GM19043 (cell line): Measurements from ENCODE around the gene ADGRG7.
A peak's percentile ranks its signal among the peaks of the same experiment; 100 is the strongest.

Experiments
- ATAC-seq: cut with Tn5 transposase; IDR thresholded peaks from one replicate; pipeline ENCODE4 v1.9.1; 2021; ENCODE audit warnings: low read depth; ENCODE audit not compliant: unreplicated experiment

Gene ADGRG7

DNA sequence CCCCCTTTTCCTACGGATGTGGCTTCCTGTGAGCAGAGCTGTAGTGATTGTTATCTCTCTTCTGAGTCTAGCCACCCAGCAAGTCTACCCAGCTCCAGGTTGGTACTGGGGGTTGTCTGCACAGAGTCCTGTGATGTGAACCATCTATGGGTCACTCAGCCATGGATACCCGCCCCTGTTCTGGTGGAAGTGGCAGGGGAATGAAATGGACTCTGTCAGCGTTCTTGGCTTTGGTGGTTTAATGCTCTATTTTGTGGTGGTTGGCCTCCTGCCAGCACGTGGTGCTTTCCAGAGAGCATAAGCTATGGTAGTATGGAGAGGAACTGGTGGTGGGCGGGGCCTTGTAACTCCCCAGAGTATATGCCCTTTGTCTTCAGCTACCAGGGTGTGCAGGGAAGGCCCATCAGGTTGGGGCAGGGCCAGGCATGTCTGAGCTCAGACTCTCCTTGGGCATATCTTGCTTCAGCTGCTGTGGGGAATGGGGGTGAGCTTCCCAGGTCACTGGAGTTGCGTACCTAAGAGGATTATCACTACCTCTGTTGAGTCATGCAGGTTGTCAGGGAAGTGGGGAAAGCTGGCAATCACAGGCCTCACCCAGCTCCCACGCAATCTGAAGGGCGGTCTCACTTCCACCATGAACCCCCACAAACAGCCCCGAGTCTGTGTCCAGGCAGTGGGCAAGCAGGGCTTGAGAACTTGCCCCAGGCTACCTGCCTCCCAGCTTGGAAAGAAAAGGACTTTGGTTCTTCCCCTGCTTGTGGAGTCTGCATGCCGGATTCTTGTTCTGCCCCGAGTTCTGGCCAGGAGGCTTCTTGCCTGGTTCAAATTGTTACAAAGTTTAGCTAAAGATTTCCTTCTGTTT is 9.0 kb upstream of the ADGRG7 start:
- no peak for ATAC-seq

DNA sequence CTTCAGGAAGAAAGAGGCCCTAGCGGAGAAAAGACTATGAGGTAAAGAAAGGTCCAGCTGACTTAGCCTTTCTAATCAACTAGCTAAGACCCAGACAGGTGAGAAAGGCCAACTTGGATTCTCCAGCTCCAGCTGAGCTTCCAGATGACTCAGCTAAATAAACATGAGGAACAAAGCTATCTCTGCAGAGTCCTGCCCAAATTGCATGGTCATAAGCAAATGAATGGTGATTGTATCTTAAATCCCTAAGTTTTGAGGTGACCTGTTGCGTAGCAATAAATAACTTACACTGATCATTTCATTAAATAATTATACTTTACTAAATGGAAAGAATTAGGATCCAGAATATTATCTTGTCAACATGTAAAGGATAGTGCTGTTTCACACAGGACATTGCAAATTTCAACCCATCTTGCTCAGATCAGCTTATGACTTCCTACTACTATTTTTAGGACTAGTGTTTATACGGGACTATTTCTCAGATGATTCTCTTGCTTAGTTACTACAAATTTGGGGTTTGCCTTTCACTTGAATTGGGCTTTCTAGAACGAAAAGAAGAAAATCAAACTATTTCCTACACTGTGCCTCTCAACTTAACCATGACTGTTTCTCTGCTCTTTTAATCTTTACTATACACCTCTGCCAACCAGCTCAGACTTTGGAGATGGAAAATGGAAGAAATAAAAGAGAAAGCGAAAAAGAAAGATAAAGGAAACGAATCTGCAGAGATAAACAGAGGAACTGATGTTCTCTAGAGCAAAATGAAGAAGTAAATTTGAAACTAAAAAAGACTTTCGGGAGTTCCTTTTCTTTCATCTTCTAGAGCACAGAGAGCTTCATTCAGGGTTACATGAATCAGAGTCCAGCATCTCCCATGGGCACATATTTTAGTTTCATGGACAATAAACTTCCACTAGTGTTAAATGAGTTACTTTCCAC is 6.6 kb upstream of the ADGRG7 start:
- ATAC-seq = peak; percentile 30

DNA sequence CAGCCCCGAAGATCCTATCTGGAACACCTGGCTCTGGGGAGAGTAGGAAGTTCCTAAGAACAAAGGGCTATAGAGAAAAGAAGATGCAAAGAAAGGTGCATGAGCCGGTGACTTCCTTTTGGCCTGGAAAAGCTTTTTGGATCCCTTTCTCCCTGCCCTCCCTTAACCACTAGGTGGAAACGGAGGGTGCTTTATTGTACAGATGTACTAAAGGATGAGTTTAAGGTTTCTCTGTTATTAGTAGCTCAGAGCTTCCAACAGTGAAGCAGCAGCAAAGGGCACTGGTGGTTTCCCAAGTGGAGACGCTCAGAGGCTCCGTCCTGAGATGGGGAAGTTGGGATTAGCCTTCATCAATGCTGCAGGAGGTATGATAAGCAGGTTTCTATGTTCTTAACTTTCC is 5.9 kb upstream of the ADGRG7 start:
- peak; percentile 37 for ATAC-seq

DNA sequence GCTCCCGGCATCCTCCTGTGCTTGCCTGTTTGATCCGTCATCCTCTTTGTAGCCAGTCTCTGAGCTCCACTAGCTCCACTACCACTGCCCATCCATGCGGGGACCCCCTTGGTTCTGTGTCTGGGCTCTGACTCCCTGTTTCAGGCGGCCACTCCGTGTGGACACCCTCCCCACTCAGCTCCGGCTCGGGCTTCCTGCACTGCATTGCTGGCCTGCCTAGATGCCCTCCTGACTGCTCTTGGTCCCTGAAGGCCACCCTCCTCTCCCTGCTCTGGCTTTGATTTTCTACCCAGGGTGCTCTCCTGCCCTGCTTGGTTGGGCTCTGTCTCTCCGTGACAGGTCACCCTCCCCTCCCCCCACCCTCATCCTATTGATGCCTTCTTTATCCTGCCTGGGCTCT is 4.0 kb upstream of the ADGRG7 start:
- ATAC-seq = no peak

DNA sequence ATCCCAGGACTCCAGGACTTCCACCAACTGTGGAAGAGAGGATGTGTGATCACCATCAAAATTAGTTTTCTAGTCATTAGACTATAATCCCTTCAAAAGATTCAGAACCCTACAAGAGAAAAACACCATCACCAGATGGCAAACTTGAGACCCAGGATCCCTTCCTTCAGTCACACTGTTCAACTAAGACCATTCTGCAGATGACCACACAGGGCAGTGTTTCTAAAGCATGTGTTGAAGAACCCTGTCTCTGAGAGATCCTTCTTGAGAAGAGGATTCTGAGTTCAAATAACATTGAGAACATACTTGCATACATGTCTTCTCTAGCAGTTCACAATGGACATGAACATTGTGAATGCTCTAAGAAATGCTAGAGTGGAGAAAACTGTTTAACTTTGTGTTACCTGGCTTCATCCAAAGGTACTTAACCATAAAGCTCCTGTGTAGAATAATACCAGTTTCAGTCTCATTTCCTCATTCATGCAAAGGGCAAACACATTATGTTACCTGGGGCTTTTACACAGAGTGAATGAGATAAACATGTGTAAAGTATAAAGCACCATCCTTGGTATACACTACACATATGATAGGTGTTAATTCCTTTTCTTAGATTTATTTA is 2.4 kb upstream of the ADGRG7 start:
- peak; percentile 69 for ATAC-seq

DNA sequence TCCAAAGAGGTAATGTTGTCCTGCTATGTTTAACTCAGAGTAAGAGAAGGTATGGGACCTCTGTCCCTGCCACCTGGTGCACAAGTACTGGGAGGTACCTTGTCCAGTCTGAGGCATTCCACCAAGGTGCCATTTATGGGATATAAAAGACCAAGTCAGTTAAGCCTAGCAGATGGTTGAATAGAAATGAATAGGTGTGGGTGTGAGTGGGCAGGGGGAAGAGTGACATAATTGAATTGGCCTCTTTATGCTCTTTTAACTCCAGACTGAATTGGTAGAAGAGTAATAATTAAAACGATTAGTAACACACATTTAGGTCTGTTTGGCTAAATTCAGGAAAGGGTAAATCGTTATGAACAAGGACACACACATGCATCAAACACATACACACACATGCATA is 562 bp downstream of the ADGRG7 start:
- ATAC-seq = no peak

DNA sequence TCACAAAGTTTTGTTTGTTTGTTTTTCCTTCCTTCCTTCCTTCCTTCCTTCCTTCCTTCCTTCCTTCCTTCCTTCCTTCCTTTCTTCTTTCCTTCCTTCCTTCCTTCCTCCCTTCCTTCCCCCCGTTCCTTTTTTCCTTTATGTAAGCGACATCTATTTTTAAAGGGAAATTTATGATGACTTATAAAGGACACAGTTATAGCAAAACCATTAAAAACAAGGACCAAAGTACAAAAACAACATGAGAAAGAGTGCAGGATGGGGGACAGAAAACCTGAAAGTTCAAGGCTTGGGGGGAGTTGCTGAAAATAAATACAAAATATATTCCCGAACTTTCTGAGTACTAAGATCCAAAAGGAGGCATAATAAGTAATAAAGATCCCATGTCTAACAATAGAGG is 1.8 kb downstream of the ADGRG7 start:
- no peak for ATAC-seq

DNA sequence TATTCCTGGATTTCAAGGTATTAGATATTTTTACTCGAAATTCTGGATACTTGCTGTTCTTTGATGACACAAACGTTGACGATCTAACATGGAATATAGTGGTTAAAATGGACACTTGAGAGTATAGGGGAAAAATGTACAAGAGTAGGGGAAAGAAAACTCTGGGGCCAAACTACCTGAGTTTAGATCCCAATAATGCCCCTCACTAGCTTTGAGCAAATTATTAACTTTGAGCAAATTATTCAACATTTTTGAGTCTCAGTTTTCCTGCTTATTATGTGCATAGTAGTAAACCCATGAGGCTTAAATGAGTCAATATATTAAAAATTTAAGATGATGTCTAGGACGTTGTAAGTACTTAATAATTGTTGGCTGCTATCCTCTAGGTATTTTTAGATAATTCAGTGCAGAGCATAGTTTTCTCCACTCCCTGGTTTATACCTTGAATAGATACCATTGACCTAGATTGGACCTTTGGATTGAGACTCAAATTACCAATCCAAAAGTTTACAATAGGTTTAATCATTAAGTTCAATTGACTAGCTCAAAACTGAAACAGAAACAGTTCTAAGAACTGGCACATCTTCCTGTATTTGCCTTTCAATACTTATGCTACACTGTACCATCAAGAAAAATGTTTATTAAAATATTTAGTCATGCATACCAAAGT is 4.5 kb downstream of the ADGRG7 start:
- ATAC-seq = no peak

DNA sequence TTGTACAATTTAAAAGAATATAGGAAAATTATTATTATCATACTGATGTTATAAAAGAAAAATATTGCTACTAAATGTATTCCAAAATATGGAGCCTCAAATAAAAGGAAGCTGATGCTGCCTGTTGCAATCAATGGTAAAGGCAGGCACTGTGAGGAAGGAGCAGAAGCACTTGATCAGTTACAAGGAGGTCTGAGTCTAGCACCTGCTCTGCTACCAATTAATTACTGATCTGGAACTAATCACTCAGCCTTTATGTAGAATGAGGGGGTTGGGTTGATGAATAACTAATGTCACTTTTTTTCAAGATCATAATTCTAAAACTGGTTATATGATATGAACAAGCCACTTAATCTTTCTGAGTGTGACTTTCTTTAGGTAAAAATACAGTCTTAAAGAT is 5.5 kb downstream of the ADGRG7 start:
- no peak for ATAC-seq

DNA sequence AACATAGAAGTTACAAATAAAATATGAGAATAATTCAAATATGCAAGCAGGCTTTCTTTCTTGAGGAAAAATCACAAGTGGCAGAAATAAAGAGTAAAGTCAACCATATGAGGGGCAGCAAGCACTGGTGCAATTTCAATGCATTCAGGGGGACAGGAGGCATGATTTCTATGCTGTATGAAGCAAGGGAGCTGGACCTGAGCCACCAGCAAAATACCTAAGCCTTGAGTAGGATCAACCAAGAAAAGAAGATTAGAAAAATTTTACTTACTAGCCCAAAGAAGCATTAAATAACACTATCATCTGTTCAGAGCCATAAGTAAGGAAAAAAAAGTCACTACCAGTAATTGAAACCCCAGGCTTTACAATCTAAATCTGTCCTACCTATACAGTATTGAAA is 6.3 kb downstream of the ADGRG7 start:
- ATAC-seq = no peak

DNA sequence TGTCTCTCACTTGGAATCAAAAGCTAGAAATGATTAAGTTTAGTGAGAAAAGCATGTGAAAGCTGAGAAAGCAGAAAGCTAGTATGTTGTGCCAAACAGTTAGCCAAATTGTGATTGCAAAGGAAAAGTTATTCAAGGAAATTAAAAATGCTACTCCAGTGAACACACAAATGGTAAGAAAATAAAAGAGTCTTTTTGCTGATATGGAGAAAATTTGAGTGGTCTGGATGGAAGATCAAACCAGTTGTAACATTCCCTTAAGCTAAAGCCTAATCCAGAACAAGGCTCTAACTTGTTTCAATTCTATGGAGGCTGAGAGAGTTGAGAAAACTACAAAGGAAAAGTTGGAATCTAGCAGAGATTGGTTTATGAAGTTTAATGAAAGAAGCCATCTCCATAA is 11.8 kb downstream of the ADGRG7 start:
- no peak for ATAC-seq

DNA sequence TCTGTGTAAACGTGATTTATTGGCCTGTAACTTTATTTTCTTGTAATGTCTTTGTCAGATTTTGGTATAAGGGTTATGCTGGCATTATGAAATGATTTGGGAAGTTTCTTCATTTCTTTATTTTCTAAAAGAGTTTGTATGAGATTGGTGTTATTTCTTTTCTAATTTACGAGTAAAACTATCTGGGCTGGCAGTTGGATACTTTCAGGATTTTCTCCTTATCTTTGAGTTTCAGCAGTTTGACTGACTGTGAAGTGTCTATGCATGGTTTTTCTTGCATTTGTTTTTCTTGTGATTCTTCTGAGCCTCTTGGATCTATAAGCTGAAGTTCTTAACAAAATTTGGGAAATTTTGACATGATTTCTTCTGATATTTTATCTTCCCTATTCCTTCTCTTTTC is 18.1 kb downstream of the ADGRG7 start:
- no peak for ATAC-seq

DNA sequence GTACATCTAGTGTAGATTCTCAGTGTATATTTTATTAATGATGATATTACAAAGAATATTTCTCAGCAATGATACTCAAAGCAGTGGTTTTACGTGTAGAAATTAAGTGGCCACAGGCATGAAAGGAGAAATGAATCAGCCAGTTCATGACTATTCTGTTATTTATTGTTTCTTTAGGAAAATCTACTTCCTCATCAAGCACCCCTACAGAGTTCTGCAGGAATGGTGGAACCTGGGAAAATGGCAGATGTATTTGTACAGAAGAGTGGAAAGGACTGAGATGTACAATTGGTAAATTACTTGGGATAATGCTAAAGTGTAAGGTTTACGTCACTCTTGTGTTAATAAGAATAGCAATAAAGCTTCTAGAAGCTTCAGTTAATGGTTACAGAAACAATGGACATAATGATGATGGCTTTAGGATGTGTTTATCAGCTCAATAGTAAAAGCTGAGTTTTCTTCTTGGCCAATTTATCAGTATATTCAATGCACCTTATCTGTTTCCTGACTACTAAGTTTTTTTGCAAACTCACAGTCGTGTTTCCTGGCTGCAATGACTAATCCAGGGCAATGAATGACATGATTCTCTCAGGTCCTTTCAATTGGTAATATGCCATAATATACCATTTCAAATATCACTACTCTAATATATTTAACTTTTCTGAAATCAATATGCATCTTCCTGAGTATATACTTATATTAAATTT is 20.2 kb downstream of the ADGRG7 start:
- ATAC-seq = no peak

DNA sequence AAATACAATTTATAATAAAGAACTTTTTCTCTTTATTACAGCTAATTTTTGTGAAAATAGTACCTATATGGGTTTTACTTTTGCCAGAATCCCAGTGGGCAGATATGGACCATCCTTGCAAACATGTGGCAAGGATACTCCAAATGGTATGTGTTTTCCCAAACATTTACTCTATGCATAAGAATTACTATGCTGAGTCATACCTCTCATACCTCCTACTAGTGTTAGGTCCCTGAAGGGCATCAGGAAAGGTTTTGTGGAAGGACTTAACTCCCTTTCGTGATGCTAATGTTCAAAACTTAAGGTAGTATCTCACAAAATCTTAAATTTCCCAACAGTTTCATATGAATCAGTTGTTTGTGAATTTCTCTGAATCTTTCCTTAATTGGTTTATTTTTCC is 21.3 kb downstream of the ADGRG7 start:
- no peak for ATAC-seq

DNA sequence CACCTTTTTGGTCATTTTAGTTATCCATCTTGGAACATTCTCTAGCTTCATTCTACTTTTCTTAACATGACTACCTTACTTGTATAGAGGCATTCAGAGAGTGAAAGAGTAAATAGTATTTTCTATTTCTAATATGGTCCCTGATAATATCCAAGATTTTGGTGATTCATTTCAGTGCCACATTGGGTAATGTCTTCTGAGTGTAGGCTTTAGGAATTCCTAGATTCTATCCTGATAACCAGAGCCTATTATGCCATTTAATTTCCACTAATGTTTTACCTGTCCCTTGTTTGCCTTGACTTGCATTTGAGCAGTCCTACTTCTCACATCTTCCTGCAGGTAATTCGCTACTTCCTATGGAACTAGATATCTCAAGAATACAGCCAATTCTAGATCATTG is 21.8 kb downstream of the ADGRG7 start:
- ATAC-seq = no peak

DNA sequence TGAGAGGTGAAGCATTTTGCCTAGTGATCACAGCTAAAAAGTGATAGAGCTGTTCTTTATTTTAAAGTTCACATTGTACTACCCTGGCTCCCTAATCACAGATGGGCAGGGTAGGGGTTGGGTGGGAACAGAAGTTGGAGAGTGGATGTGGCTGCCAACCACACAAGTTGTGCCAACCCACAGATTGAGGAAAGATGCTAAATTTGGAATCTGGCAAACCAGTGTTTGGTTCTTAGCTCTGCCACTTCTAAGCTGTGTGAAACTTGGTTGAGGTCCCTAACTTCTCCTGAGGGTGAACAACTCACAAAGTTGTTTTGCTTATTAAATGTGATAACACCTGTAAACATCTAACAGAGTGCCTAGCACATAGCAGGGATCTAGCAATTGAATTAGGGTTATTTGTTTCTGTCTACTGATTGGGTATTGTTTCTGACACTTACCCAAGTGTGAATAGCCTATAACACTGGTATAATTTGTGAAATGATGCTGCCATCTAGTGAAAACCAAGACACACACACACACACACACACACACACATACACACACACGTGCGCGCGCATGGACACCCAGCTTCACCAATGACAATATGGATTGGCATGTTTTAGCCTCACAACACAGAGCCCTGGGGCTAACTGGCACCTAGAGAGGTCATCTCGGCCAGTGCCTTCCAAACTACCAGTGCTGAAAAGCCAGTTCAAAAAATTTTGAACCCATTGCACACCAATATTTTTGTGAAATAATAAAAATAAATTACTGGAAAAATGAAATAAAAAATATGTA is 25.3 kb downstream of the ADGRG7 start:
- ATAC-seq = peak; percentile 60

DNA sequence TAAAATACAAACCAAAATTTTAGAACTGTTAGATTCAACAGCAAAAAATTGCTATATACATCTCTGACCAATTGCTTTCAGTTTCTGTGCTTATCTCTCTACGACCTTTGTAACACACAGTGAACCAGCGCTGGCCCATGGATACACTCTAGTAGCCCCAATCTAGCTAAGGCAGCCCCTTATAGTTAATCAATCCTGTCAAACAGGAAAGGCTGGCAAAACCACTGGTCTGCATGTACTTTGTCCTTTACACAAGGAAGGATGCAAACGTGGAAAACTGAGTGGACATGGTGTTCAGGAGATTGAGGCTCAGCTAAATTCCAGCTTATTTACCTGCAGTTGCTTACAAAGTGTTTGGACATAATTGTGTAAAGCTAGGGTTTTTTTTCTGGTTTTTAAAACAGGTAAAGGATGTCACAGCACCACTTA is 25.9 kb downstream of the ADGRG7 start:
- no peak for ATAC-seq

DNA sequence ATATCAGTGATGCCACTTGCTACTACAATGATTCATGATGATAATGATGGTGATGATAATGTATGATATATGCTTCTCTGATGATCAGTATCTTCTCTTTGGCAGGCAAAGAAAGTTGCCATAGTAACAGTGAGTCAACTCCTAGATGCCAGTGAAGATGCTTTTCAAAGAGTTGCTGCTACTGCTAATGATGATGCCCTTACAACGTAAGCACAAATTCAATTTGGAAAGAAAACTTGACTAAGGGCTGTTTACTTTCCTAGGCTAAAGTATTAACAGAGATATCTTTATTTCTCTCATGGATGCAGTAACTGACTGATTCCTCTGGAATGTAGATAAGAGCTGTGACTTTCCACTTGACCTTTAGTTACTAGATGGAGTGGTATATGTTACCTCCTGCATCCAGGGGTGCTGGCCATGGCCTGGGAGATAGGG is 27.8 kb downstream of the ADGRG7 start:
- no peak for ATAC-seq

DNA sequence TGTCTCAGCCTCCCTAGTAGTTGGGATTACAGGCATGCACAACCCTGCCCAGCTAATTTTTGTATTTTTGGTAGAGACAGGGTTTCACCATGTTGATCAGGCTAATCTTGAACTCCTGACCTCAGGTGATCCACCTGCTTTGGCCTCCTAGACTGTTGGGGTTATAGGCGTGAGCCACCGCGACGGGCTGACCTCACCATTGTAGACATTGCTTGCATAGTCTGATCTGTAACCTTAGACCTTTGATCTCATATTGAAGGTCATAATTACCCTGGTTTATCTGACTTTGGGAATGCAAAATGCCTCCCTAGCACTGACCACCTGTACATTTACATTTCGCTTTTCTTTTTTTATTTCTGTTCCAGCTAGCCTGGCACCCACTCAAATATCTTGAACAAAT is 31.2 kb downstream of the ADGRG7 start:
- ATAC-seq = no peak
